IMR-90 (cell line): ENCODE measurements around the gene WDR6. TPM values are rescaled to one million over a fixed set of nuclear protein-coding genes. Genes with fewer than 3 reads are reported as not detected.

ENCODE experiments used
- ATAC-seq: fragments of 200-7000 bp; cut with Tn5 transposase; 2 replicates; pipeline ENCODE4 v1.9.1; 2020; ENCODE audit warnings: low read depth, mild to moderate bottlenecking, moderate library complexity
- BruUV-seq: library from RNA; stranded (reverse); fragments of 400-500 nt; replicated peaks from 2 replicates; lab custom pipeline; 2021; lab: Mats Ljungman, UMichigan
- CTCF ChIA-PET: fragments of 300-600 bp; formaldehyde crosslinking; extraction: SDS; loops from one replicate; lab custom pipeline; 2021; ENCODE audit warnings: antibody characterized with exemption; lab: Yijun Ruan, JAX
- POLR2A ChIA-PET: fragments of 300-600 bp; sonication (Branson Sonifier 250); formaldehyde crosslinking; loops from one replicate; lab custom pipeline; 2022; ENCODE audit warnings: antibody characterized with exemption; ENCODE audit not compliant: unreplicated experiment; lab: Charles Lee
- DNase-seq: peaks from one replicate; pipeline ENCODE4 v3.0.0; 2013
- H2AFZ ChIP-seq: replicated peaks from 2 replicates; pipeline ENCODE3; 2013; ENCODE audit warnings: low read length, mild to moderate bottlenecking; ENCODE audit not compliant: poor library complexity
- H2AK5ac ChIP-seq: 2 replicates; pipeline ENCODE4 v1.6.1; 2013; ENCODE audit warnings: low read depth, low read length, inconsistent platforms
- H2AK9ac ChIP-seq: replicated peaks from 2 replicates; pipeline ENCODE3; 2013; ENCODE audit warnings: mild to moderate bottlenecking, low read depth, low read length, moderate library complexity; ENCODE audit not compliant: poor library complexity
- H2BK120ac ChIP-seq: 2 replicates; pipeline ENCODE4 v1.6.1; 2013; ENCODE audit warnings: low read depth, low read length, inconsistent platforms
- H2BK15ac ChIP-seq: 3 replicates; pipeline ENCODE4 v1.6.1; 2013; ENCODE audit warnings: low read depth, low read length, inconsistent platforms
- H2BK20ac ChIP-seq: 2 replicates; pipeline ENCODE4 v1.6.1; 2013; ENCODE audit warnings: low read depth, mild to moderate bottlenecking, inconsistent platforms, low read length, moderate library complexity
- H2BK5ac ChIP-seq: 2 replicates; pipeline ENCODE4 v1.6.1; 2013; ENCODE audit warnings: mild to moderate bottlenecking, low read depth, low read length, inconsistent platforms; ENCODE audit not compliant: poor library complexity, severe bottlenecking
- H3K14ac ChIP-seq: replicated peaks from 2 replicates; pipeline ENCODE4 v1.6.1; 2013; ENCODE audit warnings: low read depth, low read length, inconsistent platforms
- H3K18ac ChIP-seq: 2 replicates; pipeline ENCODE4 v1.6.1; 2013; ENCODE audit warnings: low read depth, low read length, control low read depth
- H3K23ac ChIP-seq: 2 replicates; pipeline ENCODE4 v1.6.1; 2013; ENCODE audit warnings: low read depth, low read length, inconsistent platforms
- H3K27ac ChIP-seq: 2 replicates; pipeline ENCODE4 v1.5.1; 2013; ENCODE audit warnings: mild to moderate bottlenecking, control low read depth, low read length; ENCODE audit not compliant: insufficient read depth
- H3K27me3 ChIP-seq: 2 replicates; pipeline ENCODE4 v1.6.1; 2013; ENCODE audit warnings: low read length; ENCODE audit not compliant: control insufficient read depth, insufficient read depth
- H3K36me3 ChIP-seq: 2 replicates; pipeline ENCODE4 v1.6.1; 2013; ENCODE audit warnings: low read length, mixed read lengths; ENCODE audit not compliant: control insufficient read depth, insufficient read depth
- H3K4ac ChIP-seq: 2 replicates; pipeline ENCODE4 v1.6.1; 2013; ENCODE audit warnings: low read depth, low read length, inconsistent platforms
- H3K4me1 ChIP-seq: 2 replicates; pipeline ENCODE4 v1.6.1; 2013; ENCODE audit warnings: low read length, mixed read lengths; ENCODE audit not compliant: control insufficient read depth, insufficient read depth
- H3K4me2 ChIP-seq: 2 replicates; pipeline ENCODE4 v1.6.1; 2013; ENCODE audit warnings: low read depth, mild to moderate bottlenecking, control low read depth, low read length, moderate library complexity
- H3K4me3 ChIP-seq: 2 replicates; pipeline ENCODE4 v1.5.1; 2013; ENCODE audit warnings: low read depth, mild to moderate bottlenecking, control low read depth, low read length, moderate library complexity; ENCODE audit not compliant: insufficient read depth
- H3K56ac ChIP-seq: 2 replicates; pipeline ENCODE4 v1.6.1; 2013; ENCODE audit warnings: low read length, inconsistent platforms; ENCODE audit not compliant: insufficient read depth; ENCODE audit errors: extremely low read depth
- H3K79me1 ChIP-seq, 2 experiments: 2 replicates each; pipeline ENCODE4 v1.6.1; 2013; ENCODE audit warnings: low read length in 2 of 2, inconsistent platforms in 1 of 2, low read depth in 1 of 2
- H3K9ac ChIP-seq: 2 replicates; pipeline ENCODE4 v1.6.1; 2013; ENCODE audit warnings: low read depth, low read length, control low read depth
- H3K9me1 ChIP-seq: 2 replicates; pipeline ENCODE4 v1.6.1; 2013; ENCODE audit warnings: low read length, inconsistent platforms; ENCODE audit not compliant: insufficient read depth
- H3K9me3 ChIP-seq: 2 replicates; pipeline ENCODE4 v1.6.1; 2013; ENCODE audit warnings: low read length; ENCODE audit not compliant: control insufficient read depth, insufficient read depth
- H4K20me1 ChIP-seq: 2 replicates; pipeline ENCODE4 v1.6.1; 2013; ENCODE audit warnings: low read length, inconsistent platforms; ENCODE audit not compliant: insufficient read depth
- H4K5ac ChIP-seq: 2 replicates; pipeline ENCODE4 v1.6.1; 2013; ENCODE audit warnings: mild to moderate bottlenecking, low read depth, low read length, control low read depth
- H4K8ac ChIP-seq, 2 experiments: 2 replicates each; pipeline ENCODE4 v1.6.1; 2013; ENCODE audit warnings: low read depth in 2 of 2, low read length in 2 of 2, control low read depth in 1 of 2, inconsistent platforms in 1 of 2
- H4K91ac ChIP-seq: 2 replicates; pipeline ENCODE4 v1.6.1; 2013; ENCODE audit warnings: low read depth, low read length, inconsistent platforms; ENCODE audit not compliant: insufficient read depth
- BHLHE40 ChIP-seq: fragments of 150-350 bp; IDR thresholded peaks from 2 replicates; pipeline ENCODE4 v1.6.1; 2016; ENCODE audit warnings: mild to moderate bottlenecking, low read depth, low read length
- CEBPB ChIP-seq: IDR thresholded peaks from 2 replicates; pipeline ENCODE4 v1.6.1; 2012; ENCODE audit warnings: low read depth, low read length, improper control_type of control experiment
- CHD1 ChIP-seq: IDR thresholded peaks from 2 replicates; pipeline ENCODE4 v1.6.1; 2012; ENCODE audit warnings: low read depth, low read length, improper control_type of control experiment
- FOS ChIP-seq: fragments of 150-350 bp; IDR thresholded peaks from 2 replicates; pipeline ENCODE4 v1.6.1; 2016; ENCODE audit warnings: low read depth, low read length
- MAFK ChIP-seq: IDR thresholded peaks from 2 replicates; pipeline ENCODE4 v1.6.1; 2012; ENCODE audit warnings: low read depth, low read length, improper control_type of control experiment
- MAZ ChIP-seq: IDR thresholded peaks from 2 replicates; pipeline ENCODE4 v1.6.1; 2012; ENCODE audit warnings: low read depth, mild to moderate bottlenecking, low read length, improper control_type of control experiment, moderate library complexity, borderline replicate concordance
- MXI1 ChIP-seq: IDR thresholded peaks from 2 replicates; pipeline ENCODE4 v1.6.1; 2012; ENCODE audit warnings: low read depth, mild to moderate bottlenecking, low read length, moderate library complexity, borderline replicate concordance
- NFE2L2 ChIP-seq: fragments of 150-350 bp; IDR thresholded peaks from 2 replicates; pipeline ENCODE4 v1.6.1; 2016; ENCODE audit warnings: low read depth, mild to moderate bottlenecking, low read length
- POLR2A ChIP-seq: IDR thresholded peaks from 2 replicates; pipeline ENCODE4 v1.6.1; 2012; ENCODE audit warnings: mild to moderate bottlenecking, low read depth, low read length
- RAD21 ChIP-seq: IDR thresholded peaks from 2 replicates; pipeline ENCODE4 v1.6.1; 2012; ENCODE audit warnings: low read length, improper control_type of control experiment
- RCOR1 ChIP-seq: IDR thresholded peaks from 2 replicates; pipeline ENCODE4 v1.6.1; 2012; ENCODE audit warnings: mild to moderate bottlenecking, low read length, improper control_type of control experiment; ENCODE audit not compliant: insufficient replicate concordance
- RFX5 ChIP-seq: IDR thresholded peaks from 2 replicates; pipeline ENCODE4 v1.8.0; 2012; ENCODE audit warnings: low read depth, mild to moderate bottlenecking, low read length, moderate library complexity
- SMC3 ChIP-seq: fragments of 150-350 bp; IDR thresholded peaks from 2 replicates; pipeline ENCODE4 v1.6.1; 2016; ENCODE audit warnings: low read depth, mild to moderate bottlenecking, antibody characterized with exemption, low read length, moderate library complexity
- WGBS, 2 experiments: methylation state at CpG; one replicate each; pipeline versions ENCODE4 v1.1.5 to v1.1.7; 2013; ENCODE audit warnings: missing lambda C conversion rate in 2 of 2; ENCODE audit not compliant: insufficient read length in 1 of 2; ENCODE audit errors: extremely low coverage in 2 of 2; 5-methylcytosine and 5-hydroxymethylcytosine counted together
- dilution Hi-C: fragments of 300-500 bp; cut with HindIII; formaldehyde crosslinking; loops from one replicate; pipeline ENCODE4 v1.14.3; 2018; ENCODE audit warnings: low sequenced_read_pairs; ENCODE audit not compliant: unreplicated experiment
- in situ Hi-C: fragments of 300-500 bp; cut with MboI; formaldehyde crosslinking; loops from 3 replicates; pipeline ENCODE4 v1.14.3; 2019; ENCODE audit warnings: low sequenced_read_pairs, inconsistent platforms, mixed read lengths
- intact Hi-C: fragments of 100-400 bp; cut with micrococcal nuclease; formaldehyde crosslinking; loops from 2 replicates; pipeline ENCODE4 v1.10.0; 2022
- polyA plus RNA-seq, 3 experiments: library from polyadenylated mRNA; depleted of rRNA; stranded (reverse); fragments of >200 nt; gene quantifications; 2 replicates each; pipeline ENCODE4 v1.2.3, GENCODE V29; 2012; ENCODE audit warnings: low replicate concordance in 1 of 3
- total RNA-seq: library from RNA; depleted of rRNA; stranded (reverse); fragments of >200 nt; gene quantifications from 2 replicates; pipeline ENCODE4 v1.2.3, GENCODE V29; 2012
- TF ChIP-seq, protein P1 (sequence below): fragments of 150-350 bp; IDR thresholded peaks from 2 replicates; pipeline ENCODE4 v1.6.1; 2017; ENCODE audit warnings: mild to moderate bottlenecking, antibody characterized with exemption, low read length, low read depth
- TF ChIP-seq, protein P2 (sequence below): conservative IDR thresholded peaks from 2 replicates; pipeline ENCODE4 v1.5.1; 2012; ENCODE audit warnings: mild to moderate bottlenecking, low read depth, low read length, improper control_type of control experiment
- TF ChIP-seq, protein P3 (sequence below): fragments of 150-350 bp; IDR thresholded peaks from 2 replicates; pipeline ENCODE4 v1.6.1; 2016; ENCODE audit warnings: low read depth, mild to moderate bottlenecking, low read length, moderate library complexity, borderline replicate concordance

Gene WDR6
- total and polyA plus RNA-seq, 2 of the 4 experiments (the other 2 are of a cell fraction) = 60.9 to 160 TPM

DNA sequence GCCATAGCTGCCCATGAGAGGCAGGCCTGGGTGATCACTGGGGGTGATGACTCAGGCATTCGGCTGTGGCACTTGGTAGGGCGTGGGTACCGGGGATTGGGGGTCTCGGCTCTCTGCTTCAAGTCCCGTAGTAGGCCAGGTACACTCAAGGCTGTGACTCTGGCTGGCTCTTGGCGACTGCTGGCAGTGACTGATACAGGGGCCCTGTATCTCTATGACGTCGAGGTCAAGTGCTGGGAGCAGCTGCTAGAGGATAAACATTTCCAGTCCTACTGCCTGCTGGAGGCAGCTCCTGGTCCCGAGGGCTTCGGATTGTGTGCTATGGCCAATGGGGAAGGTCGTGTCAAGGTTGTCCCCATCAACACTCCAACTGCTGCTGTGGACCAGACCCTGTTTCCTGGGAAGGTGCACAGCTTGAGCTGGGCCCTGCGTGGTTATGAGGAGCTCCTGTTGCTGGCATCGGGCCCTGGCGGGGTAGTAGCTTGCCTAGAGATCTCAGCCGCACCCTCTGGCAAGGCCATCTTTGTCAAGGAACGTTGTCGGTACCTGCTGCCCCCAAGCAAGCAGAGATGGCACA is 5.3 kb downstream of the WDR6 start:
- peaks cover 58% of the 10 kb centered on the region for H4K20me1 ChIP-seq

More for the DNA sequence above, 5.3 kb downstream of the WDR6 start:
- dilution Hi-C loops = no loop called here
- in situ Hi-C loops = no loop called here
- Histone ChIP-seq H4K91ac (no peak overlapping the region), H3K23ac (no peak overlapping the region), H2AFZ (no peak overlapping the region), H3K56ac (no peak overlapping the region), H4K5ac (no peak overlapping the region), H3K9me1 (peaks cover 17% of the 10 kb centered on the region), H3K36me3 (peaks cover 53% of the 10 kb centered on the region), H3K79me1 (peaks cover 8 to 81% of the 10 kb centered on the region in 2 experiments; a peak in 3 of 4 replicates), H2AK5ac (no peak overlapping the region), H3K4me1 (peaks cover 13% of the 10 kb centered on the region), H3K4me3 (no peak overlapping the region), H3K18ac (no peak overlapping the region), H3K14ac (no peak overlapping the region), H3K27ac (no peak overlapping the region), H4K8ac (no peak overlapping the region), H3K4ac (no peak overlapping the region), H2BK15ac (no peak overlapping the region), H2BK20ac (no peak overlapping the region), H2BK5ac (no peak overlapping the region), H2BK120ac (no peak overlapping the region), H3K9me3 (no peaks in the 10 kb centered on the region), H2AK9ac (no peak overlapping the region), H3K9ac (no peak overlapping the region), H3K27me3 (no peaks in the 10 kb centered on the region), H3K4me2 (no peak overlapping the region)
- POLR2A ChIA-PET = interaction anchor here (0.6 kb wide), 1 partner anchor 20 kb away, joined by 3 read pairs; no protein-coding TSS in a partner anchor
- no peak for ATAC-seq
- 94% methylated on average over 3 of the region's 17 CpGs; no CpG with 5 or more reads in 1 of the 2 experiments for WGBS, 2 experiments
- CTCF ChIA-PET = interaction anchor here (0.5 kb wide), 1 partner anchor 232 kb away, joined by 4 read pairs; no protein-coding TSS in a partner anchor
- DNase-seq = no peak
- TF ChIP-seq BHLHE40 (no peak), RCOR1 (no peak), RFX5 (no peak), RAD21 (no peak), FOS (no peak), NFE2L2 (no peak), MAFK (no peak), POLR2A (no peak), MXI1 (no peak), SMC3 (no peak), CEBPB (no peak), MAZ (no peak), CHD1 (no peak)
- TF ChIP-seq, protein P1, sequence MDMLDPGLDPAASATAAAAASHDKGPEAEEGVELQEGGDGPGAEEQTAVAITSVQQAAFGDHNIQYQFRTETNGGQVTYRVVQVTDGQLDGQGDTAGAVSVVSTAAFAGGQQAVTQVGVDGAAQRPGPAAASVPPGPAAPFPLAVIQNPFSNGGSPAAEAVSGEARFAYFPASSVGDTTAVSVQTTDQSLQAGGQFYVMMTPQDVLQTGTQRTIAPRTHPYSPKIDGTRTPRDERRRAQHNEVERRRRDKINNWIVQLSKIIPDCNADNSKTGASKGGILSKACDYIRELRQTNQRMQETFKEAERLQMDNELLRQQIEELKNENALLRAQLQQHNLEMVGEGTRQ = no peak
- TF ChIP-seq, protein P2, sequence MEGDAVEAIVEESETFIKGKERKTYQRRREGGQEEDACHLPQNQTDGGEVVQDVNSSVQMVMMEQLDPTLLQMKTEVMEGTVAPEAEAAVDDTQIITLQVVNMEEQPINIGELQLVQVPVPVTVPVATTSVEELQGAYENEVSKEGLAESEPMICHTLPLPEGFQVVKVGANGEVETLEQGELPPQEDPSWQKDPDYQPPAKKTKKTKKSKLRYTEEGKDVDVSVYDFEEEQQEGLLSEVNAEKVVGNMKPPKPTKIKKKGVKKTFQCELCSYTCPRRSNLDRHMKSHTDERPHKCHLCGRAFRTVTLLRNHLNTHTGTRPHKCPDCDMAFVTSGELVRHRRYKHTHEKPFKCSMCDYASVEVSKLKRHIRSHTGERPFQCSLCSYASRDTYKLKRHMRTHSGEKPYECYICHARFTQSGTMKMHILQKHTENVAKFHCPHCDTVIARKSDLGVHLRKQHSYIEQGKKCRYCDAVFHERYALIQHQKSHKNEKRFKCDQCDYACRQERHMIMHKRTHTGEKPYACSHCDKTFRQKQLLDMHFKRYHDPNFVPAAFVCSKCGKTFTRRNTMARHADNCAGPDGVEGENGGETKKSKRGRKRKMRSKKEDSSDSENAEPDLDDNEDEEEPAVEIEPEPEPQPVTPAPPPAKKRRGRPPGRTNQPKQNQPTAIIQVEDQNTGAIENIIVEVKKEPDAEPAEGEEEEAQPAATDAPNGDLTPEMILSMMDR = no peak
- TF ChIP-seq, protein P3, sequence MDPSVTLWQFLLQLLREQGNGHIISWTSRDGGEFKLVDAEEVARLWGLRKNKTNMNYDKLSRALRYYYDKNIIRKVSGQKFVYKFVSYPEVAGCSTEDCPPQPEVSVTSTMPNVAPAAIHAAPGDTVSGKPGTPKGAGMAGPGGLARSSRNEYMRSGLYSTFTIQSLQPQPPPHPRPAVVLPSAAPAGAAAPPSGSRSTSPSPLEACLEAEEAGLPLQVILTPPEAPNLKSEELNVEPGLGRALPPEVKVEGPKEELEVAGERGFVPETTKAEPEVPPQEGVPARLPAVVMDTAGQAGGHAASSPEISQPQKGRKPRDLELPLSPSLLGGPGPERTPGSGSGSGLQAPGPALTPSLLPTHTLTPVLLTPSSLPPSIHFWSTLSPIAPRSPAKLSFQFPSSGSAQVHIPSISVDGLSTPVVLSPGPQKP = no peak
- BruUV-seq = no TSS peak
- intact Hi-C loops = no loop called here
